ENCODE data around the gene FAXC. TPM values are rescaled to one million over a fixed set of nuclear protein-coding genes. Genes with fewer than 3 reads are reported as not detected.

FAXC gene
- total and polyA plus RNA-seq, 2 donors (not counting 3 experiments of a cell fraction or from before 2014, with no cell fraction given) = 3.4 to 3.6 TPM

DNA sequence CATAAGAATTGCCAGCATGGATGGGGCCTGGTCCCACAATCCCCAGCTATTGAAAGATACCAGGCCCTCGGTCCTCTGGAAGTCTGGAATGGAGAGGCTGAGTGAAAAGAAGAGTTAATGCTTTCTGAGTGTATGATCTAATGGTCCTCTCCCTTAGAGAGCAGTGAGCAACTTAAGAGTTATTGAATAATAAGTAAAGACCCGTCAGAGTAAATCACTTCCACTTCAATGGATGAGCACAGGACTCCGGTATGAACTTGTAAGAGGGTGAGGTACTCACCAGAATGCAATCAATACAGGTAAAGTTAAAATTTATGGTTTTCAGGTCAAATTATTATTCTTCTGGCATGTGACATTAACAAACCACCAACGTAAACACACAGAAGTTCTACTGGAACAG, 39.9 kb downstream of the FAXC start:
- Histone ChIP-seq H3K79me2 (ENCODE audit: control insufficient read depth, insufficient read depth, low read length) (no peaks in the 10 kb centered on the region), H3K9ac (replicated peaks; ENCODE audit: extremely low read depth, insufficient read depth, low read length) (no peak overlapping the region), H3K9me3 (replicated peaks; ENCODE audit: control insufficient read depth, insufficient read depth, low read length) (no peaks in the 10 kb centered on the region), H3K4me3 (replicated peaks in 1 of 3; ENCODE audit: insufficient read depth in 1 of 3, low read depth in 1 of 3, low read length in 3 of 3) (no peak overlapping the region), H4K20me1 (replicated peaks; ENCODE audit: control insufficient read depth, extremely low read depth, insufficient read depth, low read length) (no peaks in the 10 kb centered on the region), H3K27ac (ENCODE audit: insufficient read depth, low read depth, low read length) (no peak overlapping the region), H3K36me3 (ENCODE audit: control insufficient read depth in 2 of 2, extremely low read depth in 1 of 2, insufficient read depth in 2 of 2, low read length in 2 of 2) (no peaks in the 10 kb centered on the region), H3K4me2 (ENCODE audit: insufficient read depth, low read length) (no peak overlapping the region), H3K27me3 (ENCODE audit: control insufficient read depth in 2 of 2, insufficient read depth in 2 of 2, low read length in 2 of 2) (no peaks in the 10 kb centered on the region), H3K4me1 (ENCODE audit: control insufficient read depth, extremely low read depth, insufficient read depth, low read length) (no peaks in the 10 kb centered on the region), H2AFZ (ENCODE audit: low read depth, low read length) (no peak overlapping the region), H3K9me1 (replicated peaks; ENCODE audit: control insufficient read depth, extremely low read depth, insufficient read depth, low read length) (no peaks in the 10 kb centered on the region)
- intact Hi-C loops (cut with micrococcal nuclease) (no loop called here), dilution Hi-C loops (cut with MboI; ENCODE audit: extremely low pct_ligation_motif_present, low sequenced_read_pairs) (no loop called here)
- CTCF ChIA-PET = no interaction called here
- BruUV-seq (replicated peaks) = no TSS peak
- POLR2A ChIA-PET = no interaction called here
- TF ChIP-seq EZH2 (IDR thresholded peaks at IDR 0.05; ENCODE audit: borderline replicate concordance, low read depth, low read length, severe bottlenecking) (no peak), JUN (IDR thresholded peaks at IDR 0.05; ENCODE audit: borderline replicate concordance, insufficient read depth, insufficient read length, low read depth) (no peak), FOS (IDR thresholded peaks at IDR 0.05; ENCODE audit: borderline replicate concordance, insufficient read depth, low read length) (no peak), MYC (IDR thresholded peaks at IDR 0.05; ENCODE audit: low read depth, low read length) (no peak), GATA2 (IDR thresholded peaks at IDR 0.05; ENCODE audit: insufficient read depth, insufficient read length, low read depth, low read length) (no peak), POLR2AphosphoS5 (IDR thresholded peaks at IDR 0.05; ENCODE audit: insufficient read depth, low read depth, low read length) (no peak), CTCF (IDR thresholded peaks at IDR 0.05; ENCODE audit: extremely low read depth in 1 of 2, insufficient read depth in 1 of 2, low read depth in 1 of 2, low read length in 2 of 2) (no peak), POLR2A (IDR thresholded peaks at IDR 0.05; ENCODE audit: low read depth, low read length) (no peak)
- TF ChIP-seq, protein P1, sequence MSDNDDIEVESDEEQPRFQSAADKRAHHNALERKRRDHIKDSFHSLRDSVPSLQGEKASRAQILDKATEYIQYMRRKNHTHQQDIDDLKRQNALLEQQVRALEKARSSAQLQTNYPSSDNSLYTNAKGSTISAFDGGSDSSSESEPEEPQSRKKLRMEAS (IDR thresholded peaks at IDR 0.05; ENCODE audit: insufficient read depth, insufficient read length) = no peak
- DNase-seq (ENCODE audit: low read depth, low spot score) (no peak), FAIRE-seq (no peak)

All from endothelial cell of umbilical vein (primary cell).